Caco-2 (cell line): Measurements from ENCODE around the gene QSER1. TPM values are rescaled to one million over a fixed set of nuclear protein-coding genes. Genes with fewer than 3 reads are reported as not detected.
A peak's percentile ranks its signal among the peaks of the same experiment; 100 is the strongest.

Source experiments
- BruUV-seq: library from RNA; stranded (reverse); fragments of 400-500 nt; replicated peaks from 2 replicates; lab custom pipeline; 2021; lab: Mats Ljungman, UMichigan
- CTCF ChIA-PET: fragments of 300-600 bp; sonication (Branson Sonifier 250); formaldehyde crosslinking; loops from one replicate; lab custom pipeline; 2022; ENCODE audit warnings: antibody characterized with exemption; lab: Charles Lee
- POLR2A ChIA-PET: fragments of 300-600 bp; sonication (Branson Sonifier 250); formaldehyde crosslinking; loops from one replicate; lab custom pipeline; 2022; ENCODE audit warnings: antibody characterized with exemption; lab: Charles Lee
- DNase-seq, 2 experiments: peaks; one replicate each; pipeline versions ENCODE4 v3.0.0 to v3.0.0-alpha.2; 2020 to 2022
- H3K27me3 ChIP-seq: replicated peaks from 2 replicates; pipeline ENCODE4 v1.6.0; 2011; ENCODE audit warnings: low read length; ENCODE audit not compliant: control insufficient read depth, insufficient read depth
- H3K36me3 ChIP-seq: 2 replicates; pipeline ENCODE4 v1.5.1; 2011; ENCODE audit warnings: low read length; ENCODE audit not compliant: control insufficient read depth, insufficient read depth
- H3K4me1 ChIP-seq: fragments of 250-450 bp; sonication (Bioruptor Pico); 2 replicates; pipeline ENCODE4 v1.5.1; 2020; ENCODE audit warnings: mild to moderate bottlenecking
- H3K4me3 ChIP-seq: 2 replicates; pipeline ENCODE4 v1.5.1; 2011; ENCODE audit warnings: low read depth, mild to moderate bottlenecking, control low read depth, low read length
- H3K9me3 ChIP-seq: fragments of 250-450 bp; sonication (Bioruptor Pico); 2 replicates; pipeline ENCODE4 v1.5.1; 2020; ENCODE audit warnings: mild to moderate bottlenecking, moderate library complexity
- H3K27ac Mint-ChIP-seq: one replicate; pipeline ENCODE4 v1.8.0; 2022; ENCODE audit warnings: mixed read lengths; ENCODE audit not compliant: unreplicated experiment
- H3K27me3 Mint-ChIP-seq: one replicate; pipeline ENCODE4 v1.8.0; 2022; ENCODE audit warnings: mixed read lengths; ENCODE audit not compliant: insufficient read depth, unreplicated experiment
- H3K36me3 Mint-ChIP-seq: one replicate; pipeline ENCODE4 v1.8.0; 2022; ENCODE audit warnings: mild to moderate bottlenecking, mixed read lengths; ENCODE audit not compliant: insufficient read depth, unreplicated experiment
- H3K4me1 Mint-ChIP-seq: one replicate; pipeline ENCODE4 v1.8.0; 2022; ENCODE audit warnings: low read depth, mixed read lengths; ENCODE audit not compliant: unreplicated experiment
- H3K4me3 Mint-ChIP-seq: one replicate; pipeline ENCODE4 v1.8.0; 2022; ENCODE audit warnings: mild to moderate bottlenecking, moderate library complexity, mixed read lengths; ENCODE audit not compliant: unreplicated experiment
- H3K9me3 Mint-ChIP-seq: one replicate; pipeline ENCODE4 v1.8.0; 2022; ENCODE audit warnings: mixed read lengths; ENCODE audit not compliant: unreplicated experiment
- CTCF ChIP-seq, 2 experiments: fragments of 200-600 bp in 1 of 2; IDR thresholded peaks; 1 replicate in 1 of 2; 2 replicates in 1 of 2; pipeline versions ENCODE4 v1.5.1 to v1.8.0; 2011 to 2022; ENCODE audit warnings: antibody characterized with exemption in 1 of 2, control low read depth in 1 of 2, inconsistent platforms in 1 of 2, low read depth in 1 of 2, low read length in 1 of 2, mild to moderate bottlenecking in 1 of 2, moderate library complexity in 1 of 2; ENCODE audit not compliant: insufficient read depth in 1 of 2, severe bottlenecking in 1 of 2, unreplicated experiment in 1 of 2
- intact Hi-C: fragments of 100-400 bp; cut with micrococcal nuclease; formaldehyde crosslinking; loops from one replicate; pipeline ENCODE4 v1.10.0; 2022; ENCODE audit not compliant: unreplicated experiment
- total RNA-seq: library from RNA; stranded (reverse); gene quantifications from 2 replicates; pipeline ENCODE4 v1.2.3, GENCODE V29; 2022

Gene QSER1
- total RNA-seq, 1 experiment from 2014 or later, result 45.0 TPM

GRCh38 chr11:33013755-33014154 lies 121.1 kb downstream of the QSER1 start:
- no peaks in the 10 kb centered on the region for H3K9me3 Mint-ChIP-seq
- ChIA-PET CTCF (no interaction called here), POLR2A (no interaction called here)
- H3K9me3 ChIP-seq, result no peaks in the 10 kb centered on the region
- no TSS peak for BruUV-seq
- no peaks in the 10 kb centered on the region for H3K27me3 ChIP-seq
- no peak for DNase-seq
- no peak overlapping the region for H3K27ac Mint-ChIP-seq
- H3K4me1 Mint-ChIP-seq, result peaks cover 17% of the 10 kb centered on the region
- no peaks in the 10 kb centered on the region for H3K36me3 ChIP-seq
- H3K4me3 Mint-ChIP-seq, result peak overlapping the region; percentile 48
- no peak overlapping the region for H3K4me3 ChIP-seq
- intact Hi-C loops, result loop anchor here (2.0 kb wide), 1 partner anchor 47 kb away; no protein-coding TSS in a partner anchor
- TF ChIP-seq CTCF (IDR thresholded peaks at IDR 0.05; ENCODE audit: insufficient read depth in 1 of 2, low read depth in 1 of 2, low read length in 1 of 2, severe bottlenecking in 1 of 2, unreplicated experiment in 1 of 2), result no peak
- H3K36me3 Mint-ChIP-seq, result peaks cover 13% of the 10 kb centered on the region
- no peaks in the 10 kb centered on the region for H3K27me3 Mint-ChIP-seq
- H3K4me1 ChIP-seq, result peaks cover 26% of the 10 kb centered on the region; the same call in 1 of the 2 replicates

- H3K9me3 ChIP-seq, result no peaks in the 10 kb centered on the region
- Mint-ChIP-seq H3K9me3 (no peaks in the 10 kb centered on the region), H3K4me3 (peak within 1 kb of the TSS; percentile 98), H3K36me3 (peaks cover 13% of the 10 kb centered on the region), H3K27ac (peak within 1 kb of the TSS; percentile 87), H3K4me1 (peaks cover 19% of the 10 kb centered on the region), H3K27me3 (no peaks in the 10 kb centered on the region)
- H3K27me3 ChIP-seq, result no peaks in the 10 kb centered on the region
- H3K4me1 ChIP-seq, result peaks cover 26% of the 10 kb centered on the region; the same call in 1 of the 2 replicates
- ChIA-PET CTCF (interaction anchor here (0.7 to 1.6 kb wide), 6 partner anchors 14 to 1901 kb away, joined by 3 to 15 read pairs (median 5); partner anchors contain the start of gene TCP11L1), POLR2A (interaction anchor here (0.6 to 1.5 kb wide), 8 partner anchors 10 to 145 kb away, joined by 3 to 31 read pairs (median 6); partner anchors contain the start of genes CSTF3 and TCP11L1)
- H3K36me3 ChIP-seq, result no peaks in the 10 kb centered on the region
- intact Hi-C loops, result loop anchor here (1.0 to 2.0 kb wide), 5 partner anchors 12 to 55 kb away; partner anchors contain the start of gene TCP11L1
- H3K4me3 ChIP-seq, result peak within 1 kb of the TSS; percentile 73
- TF ChIP-seq CTCF (IDR thresholded peaks at IDR 0.05; ENCODE audit: insufficient read depth in 1 of 2, low read depth in 1 of 2, low read length in 1 of 2, severe bottlenecking in 1 of 2, unreplicated experiment in 1 of 2), result no peak
- peak; percentile 94 to 96 for DNase-seq
- no TSS peak for BruUV-seq
Observed at GRCh38 chr11:33015621-33016551, 123.3 kb downstream of the QSER1 start, which contains the start of gene DEPDC7. DEPDC7 (plus strand) TSS chr11:33015878; CDS start chr11:33015956, 78 bp downstream.

- no peak for TF ChIP-seq CTCF (IDR thresholded peaks at IDR 0.05; ENCODE audit: insufficient read depth in 1 of 2, low read depth in 1 of 2, low read length in 1 of 2, severe bottlenecking in 1 of 2, unreplicated experiment in 1 of 2)
- Mint-ChIP-seq H3K4me1 (peaks cover 21% of the 10 kb centered on the region), H3K9me3 (no peaks in the 10 kb centered on the region), H3K4me3 (peak overlapping the region; percentile 98), H3K27me3 (no peaks in the 10 kb centered on the region), H3K27ac (peak overlapping the region; percentile 87), H3K36me3 (peaks cover 13% of the 10 kb centered on the region)
- CTCF ChIA-PET, result interaction anchor here (1.0 to 1.6 kb wide), 4 partner anchors 23 to 73 kb away, joined by 3 to 15 read pairs (median 10); partner anchors contain the start of gene TCP11L1
- intact Hi-C loops, result loop anchor here (1.0 to 2.0 kb wide), 2 partner anchors 23 to 56 kb away; partner anchors contain the start of gene TCP11L1
- BruUV-seq, result TSS peak; percentile 34
- no peaks in the 10 kb centered on the region for H3K9me3 ChIP-seq
- H3K27me3 ChIP-seq, result no peaks in the 10 kb centered on the region
- peaks cover 22% of the 10 kb centered on the region; the same call in 1 of the 2 replicates for H3K4me1 ChIP-seq
- no peak for DNase-seq
- POLR2A ChIA-PET, result interaction anchor here (0.9 to 1.5 kb wide), 6 partner anchors 13 to 144 kb away, joined by 3 to 31 read pairs (median 6); partner anchors contain the start of genes CSTF3 and TCP11L1
- no peaks in the 10 kb centered on the region for H3K36me3 ChIP-seq
- H3K4me3 ChIP-seq, result peak overlapping the region; percentile 73
Observed at GRCh38 chr11:33016654-33017053, 124.0 kb downstream of the QSER1 start.
